Measurements from ENCODE around the gene RPS27. TPM values are rescaled to one million over a fixed set of nuclear protein-coding genes. Genes with fewer than 3 reads are reported as not detected.

RPS27 gene
- total RNA-seq, 1 donor from 2014 or later = 917 TPM

Small RNA genes lying within 50 kb of the gene (microRNA-seq; reads per million reads assigned to microRNA genes)
- gene MIR6737 (ENCODE audit: borderline number of aligned reads) = not detected

Other genes with a start within 250 kb of the RPS27 start
- gene SLC27A3, start 215.4 kb upstream of the RPS27 start, total RNA-seq = 9.8 TPM
- gene GATAD2B, start 67.8 kb upstream of the RPS27 start, total RNA-seq = 34.6 TPM
- 51.7 TPM for gene DENND4B, start 44.0 kb upstream of the RPS27 start, total RNA-seq
- 21.2 TPM for gene CRTC2, start 32.1 kb upstream of the RPS27 start, total RNA-seq
- gene SLC39A1, start 27.2 kb upstream of the RPS27 start, total RNA-seq = 45.8 TPM
- 5.0 TPM for gene CREB3L4, start 22.9 kb upstream of the RPS27 start, total RNA-seq
- gene JTB, start 13.1 kb upstream of the RPS27 start, total RNA-seq = 80.7 TPM
- 55.1 TPM for gene RAB13, start 4.4 kb upstream of the RPS27 start, total RNA-seq
- gene NUP210L, start 164.3 kb downstream of the RPS27 start, total RNA-seq = 0.27 TPM
- 77.1 TPM for gene TPM3, start 201.3 kb downstream of the RPS27 start, total RNA-seq
- not detected for gene CFAP141, start 215.6 kb downstream of the RPS27 start, total RNA-seq
- gene UBAP2L, start 230.2 kb downstream of the RPS27 start, total RNA-seq = 95.6 TPM